Left lobe of liver (tissue), 2 donors: Measurements from ENCODE around the gene SAP130. TPM values are rescaled to one million over a fixed set of nuclear protein-coding genes. Genes with fewer than 3 reads are reported as not detected.
"Not testable (repeated sequence)": the region's sequence is repeated elsewhere in the genome, so short reads cannot be mapped to it uniquely, and the experiment has no call there.

Source experiments
- ATAC-seq: fragments of 200-7000 bp; cut with Tn5 transposase; one replicate; pipeline ENCODE4 v1.9.1; 2020; ENCODE audit warnings: mild to moderate bottlenecking, moderate library complexity
- DNase-seq: peaks from one replicate; pipeline ENCODE4 v3.0.0-alpha.2; 2020; ENCODE audit warnings: low spot score
- total RNA-seq: library from RNA; stranded (reverse); gene quantifications from one replicate; pipeline ENCODE4 v1.2.1, GENCODE V29; 2021
- donor health status: DM: no; HTN: no; CAD: no; lungs with moderate emphysema.
- donor health status: DM: no; HTN: yes; CAD: no.

SAP130 gene
- total RNA-seq, 1 donor from 2014 or later: 12.3 TPM

DNA sequence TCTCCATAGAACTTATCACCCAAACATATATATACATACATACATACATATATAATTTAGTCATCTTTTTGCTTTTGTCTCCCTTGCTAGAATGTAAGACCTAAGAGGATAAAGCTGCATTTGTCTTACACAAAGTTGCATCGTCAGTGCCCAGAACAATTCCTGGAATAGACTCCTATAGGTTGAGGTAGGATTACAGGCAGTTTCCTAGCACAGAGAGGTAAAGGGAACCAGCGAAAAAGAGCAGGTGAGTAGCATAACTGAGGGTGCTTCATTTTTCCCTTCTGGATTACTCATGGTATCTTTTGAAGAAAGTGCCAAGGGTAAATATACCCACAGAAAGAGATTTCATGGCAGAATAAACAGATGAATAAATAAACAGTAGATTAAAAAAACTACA, 74.0 kb downstream of the SAP130 start:
- no peak for DNase-seq
- peak; percentile 7 for ATAC-seq

DNA sequence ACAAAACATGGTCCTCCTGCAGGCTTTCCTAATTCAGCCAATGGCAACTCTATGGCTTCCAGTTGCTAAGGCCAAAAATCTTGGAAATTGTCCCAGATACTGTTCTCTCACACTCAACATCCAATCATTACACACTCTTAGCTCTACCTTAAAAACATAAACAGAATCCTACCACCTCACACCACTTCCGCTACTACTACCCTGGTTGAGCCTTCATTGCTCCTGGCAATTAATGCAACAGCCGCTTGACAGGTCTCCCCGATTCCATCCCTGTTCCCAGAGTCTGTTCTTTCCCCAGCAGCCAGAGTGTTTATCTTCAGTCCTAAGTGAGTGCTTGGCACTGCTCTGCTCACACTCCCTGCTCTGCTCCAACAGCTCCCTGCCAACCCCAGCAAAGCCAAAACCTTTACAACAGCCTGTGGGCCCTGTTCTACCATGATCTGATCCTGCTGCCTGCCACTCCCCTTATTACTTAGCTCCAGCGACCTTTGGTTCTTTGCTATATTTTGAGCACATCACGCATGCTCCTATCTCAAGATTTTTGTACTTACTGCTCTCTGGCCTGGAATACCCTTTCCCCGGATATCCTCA, 74.6 kb downstream of the SAP130 start:
- peak; percentile 96 for ATAC-seq
- peak; percentile 76 for DNase-seq

DNA sequence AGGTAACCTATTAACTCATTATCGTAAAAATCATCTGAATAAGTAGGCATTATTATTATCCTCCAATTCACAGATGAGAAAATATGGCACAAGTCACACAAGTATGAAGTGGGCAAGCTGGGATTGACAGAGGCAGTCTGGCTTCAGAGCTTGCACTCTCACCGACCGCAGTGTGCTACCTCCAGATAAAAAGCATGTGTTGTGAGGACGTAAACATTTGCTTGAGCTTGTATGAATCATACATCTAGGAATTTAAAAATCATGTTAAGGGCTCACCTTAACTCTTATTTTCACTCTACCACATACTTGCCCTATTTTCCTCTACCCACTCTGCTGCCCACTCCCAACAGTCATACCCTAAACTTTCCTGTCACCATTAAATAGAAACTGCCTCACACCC, 76.8 kb downstream of the SAP130 start:
- DNase-seq (no peak), ATAC-seq (no peak)

- DNase-seq (no peak), ATAC-seq (no peak)
These were observed 77.6 kb downstream of the SAP130 start for GRCh38 chr2:127950264-127950663.

DNA sequence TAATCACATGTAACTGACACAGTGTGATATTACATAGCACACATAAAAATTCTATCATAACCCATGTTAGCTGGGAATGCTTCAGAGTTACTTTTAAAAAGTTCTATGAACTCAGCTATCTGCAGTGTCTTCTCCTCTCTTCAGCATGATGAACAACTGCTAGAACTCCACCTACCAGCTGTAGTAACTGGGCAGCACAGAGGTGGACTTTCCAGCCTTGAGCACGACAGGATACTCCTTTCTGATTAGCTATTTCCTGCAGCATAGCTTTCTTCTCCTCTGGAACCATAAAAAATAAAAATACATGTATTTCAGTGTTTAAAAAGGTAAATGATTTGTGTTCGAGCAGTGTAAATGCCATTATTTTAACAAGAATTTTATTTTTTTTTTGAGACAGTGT, 82.6 kb downstream of the SAP130 start:
- DNase-seq: no peak
- ATAC-seq: no peak

DNA sequence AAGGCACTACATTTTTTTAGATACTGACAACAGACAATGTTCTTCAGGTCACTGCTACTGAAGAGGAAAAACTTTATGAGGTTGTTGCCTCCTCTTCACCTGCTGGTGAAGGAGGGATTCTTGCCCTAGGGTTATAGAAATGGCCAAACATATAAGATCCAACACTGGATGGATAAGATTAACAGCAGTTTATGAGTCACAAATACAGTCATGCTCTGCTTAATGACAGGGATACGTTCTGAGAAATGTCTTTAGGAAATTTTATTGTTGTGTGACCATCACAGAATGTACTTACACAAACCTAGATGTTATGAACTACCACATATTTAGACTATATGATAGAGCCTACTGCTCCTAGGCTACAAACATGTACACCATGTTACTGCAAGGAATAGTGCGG, 84.7 kb downstream of the SAP130 start:
- no peak for DNase-seq
- no peak for ATAC-seq

DNA sequence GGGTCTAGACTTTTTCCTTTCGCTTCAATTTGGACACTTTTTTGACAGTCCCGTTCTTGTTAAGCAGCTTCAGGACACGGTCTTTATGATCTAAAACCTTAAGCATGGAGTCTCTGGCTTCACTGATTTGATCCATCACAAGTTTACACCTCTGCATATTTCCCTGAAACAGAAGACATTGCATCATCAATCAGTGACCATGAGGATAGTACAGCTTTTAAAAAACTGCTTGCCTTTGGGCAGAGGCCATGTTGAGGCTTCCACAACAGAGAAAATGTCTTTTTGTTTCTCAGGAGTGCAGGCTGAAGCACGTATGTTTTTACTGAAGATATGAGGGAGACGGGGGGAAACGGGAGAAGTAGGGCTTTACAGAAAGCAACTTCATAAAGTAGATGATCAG, 85.9 kb downstream of the SAP130 start:
- no peak for DNase-seq
- ATAC-seq: no peak

DNA sequence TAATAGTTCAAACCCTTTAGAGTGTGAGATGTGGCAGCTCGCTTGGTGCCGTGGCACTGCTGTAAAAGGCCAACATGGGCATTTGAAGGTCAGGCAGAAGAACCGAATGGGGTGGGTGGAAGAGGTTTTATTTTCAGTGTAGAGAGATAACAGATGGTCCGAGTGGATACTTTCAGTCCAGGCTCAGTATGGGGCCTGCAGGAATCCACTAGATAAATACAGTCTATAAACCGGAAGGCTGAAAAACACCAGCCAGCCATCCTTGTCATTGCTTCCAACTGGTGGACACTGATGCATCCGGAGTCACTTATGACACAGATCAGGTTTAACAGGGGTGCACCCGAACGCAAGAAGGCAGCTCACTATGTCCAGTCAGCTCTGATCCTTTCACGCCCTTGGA, 86.4 kb downstream of the SAP130 start:
- DNase-seq (no peak), ATAC-seq (no peak)

GRCh38 chr2:127940641-127941040, 87.2 kb downstream of the SAP130 start:
- DNase-seq (no peak), ATAC-seq (no peak)

DNA sequence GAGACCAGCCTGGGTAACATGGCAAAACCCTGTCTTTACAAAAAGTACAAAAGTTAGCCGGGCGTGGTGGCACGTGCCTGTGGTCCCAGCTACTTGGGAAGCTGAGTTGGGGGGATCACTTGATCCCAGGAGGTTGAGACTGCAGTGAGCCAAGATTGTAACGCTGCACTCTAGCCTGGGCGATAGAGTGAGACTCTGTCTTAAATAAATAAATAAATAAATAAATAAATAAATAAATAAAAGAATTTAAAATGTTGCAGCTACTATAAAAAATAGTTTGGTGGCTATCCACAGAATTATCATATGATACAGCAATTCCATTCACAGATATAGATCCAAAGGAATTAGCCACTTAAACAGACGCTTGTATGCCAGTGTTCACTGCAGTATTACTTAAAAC, 92.5 kb downstream of the SAP130 start:
- DNase-seq (no peak), ATAC-seq (no peak)

GRCh38 chr2:127932199-127932876, 95.5 kb downstream of the SAP130 start:
- no peak for DNase-seq

GRCh38 chr2:127929449-127929848, 98.4 kb downstream of the SAP130 start:
- ATAC-seq (no peak), DNase-seq (no peak)

More at GRCh38 chr2:127932199-127932876, 95.5 kb downstream of the SAP130 start:
- ATAC-seq: no peak

DNA sequence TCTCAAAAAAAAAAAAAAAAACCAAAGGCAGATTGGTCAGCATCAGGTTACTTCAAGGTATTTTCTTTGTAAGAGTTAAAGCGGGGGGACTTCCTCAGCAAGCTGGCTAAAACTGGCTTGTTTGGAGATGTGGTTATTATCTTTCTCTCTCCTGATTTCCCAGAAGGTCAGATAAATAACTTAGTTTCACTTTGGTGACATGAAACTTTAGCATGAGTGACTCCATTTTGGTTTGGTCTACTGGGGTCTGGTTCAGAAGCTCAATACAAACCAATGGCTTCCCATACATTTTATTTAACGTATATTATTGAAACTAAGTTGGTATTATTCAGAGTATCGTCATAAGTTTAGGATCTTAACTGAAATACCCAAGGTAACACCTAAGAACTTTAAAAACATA, 100.5 kb downstream of the SAP130 start:
- ATAC-seq (no peak), DNase-seq (no peak)

- no peak for ATAC-seq
- no peak for DNase-seq
These were observed 109.9 kb downstream of the SAP130 start for GRCh38 chr2:127917916-127918315.

- DNase-seq (no peak), ATAC-seq (no peak)
These were observed 113.9 kb downstream of the SAP130 start for GRCh38 chr2:127913808-127914457.

DNA sequence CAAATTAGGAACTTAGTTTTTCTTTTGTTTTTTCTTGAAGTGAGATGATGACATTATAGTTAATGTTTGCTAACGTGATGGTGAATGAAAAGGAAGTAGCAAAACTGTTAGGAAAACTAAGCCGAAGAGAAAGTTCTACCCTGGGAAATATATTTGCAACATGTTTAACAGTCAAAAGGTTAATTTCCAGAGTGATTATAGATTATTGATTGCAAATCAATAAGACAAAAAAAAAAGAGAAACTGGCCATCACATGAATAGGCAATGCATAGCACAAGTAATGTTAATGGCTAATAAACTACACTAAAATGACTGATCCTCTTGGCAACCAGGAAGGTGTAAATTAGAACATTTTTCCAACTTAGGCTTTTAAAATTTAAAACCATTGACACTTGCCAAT, 116.1 kb downstream of the SAP130 start:
- no peak for DNase-seq

DNA sequence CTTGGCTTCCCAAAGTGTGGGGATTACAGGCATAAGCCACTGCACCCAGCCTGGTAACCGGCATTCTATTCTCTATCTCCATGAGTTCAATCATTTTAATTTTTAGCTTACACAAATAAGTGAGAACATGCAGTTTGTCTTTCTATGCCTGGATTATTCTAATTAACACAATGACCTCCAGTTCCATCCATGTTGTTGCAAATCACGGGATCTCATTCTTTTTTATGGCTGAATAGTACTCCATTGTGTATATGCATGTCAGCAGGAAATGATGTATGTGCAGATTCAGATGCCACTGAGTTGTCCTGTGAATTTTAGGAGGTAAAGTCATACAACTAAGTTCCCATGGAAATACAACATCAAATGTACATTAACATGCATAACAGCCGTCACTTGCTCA, 117.4 kb downstream of the SAP130 start:
- no peak for DNase-seq
- ATAC-seq: no peak

More for the DNA sequence above, 116.1 kb downstream of the SAP130 start:
- ATAC-seq: no peak

DNA sequence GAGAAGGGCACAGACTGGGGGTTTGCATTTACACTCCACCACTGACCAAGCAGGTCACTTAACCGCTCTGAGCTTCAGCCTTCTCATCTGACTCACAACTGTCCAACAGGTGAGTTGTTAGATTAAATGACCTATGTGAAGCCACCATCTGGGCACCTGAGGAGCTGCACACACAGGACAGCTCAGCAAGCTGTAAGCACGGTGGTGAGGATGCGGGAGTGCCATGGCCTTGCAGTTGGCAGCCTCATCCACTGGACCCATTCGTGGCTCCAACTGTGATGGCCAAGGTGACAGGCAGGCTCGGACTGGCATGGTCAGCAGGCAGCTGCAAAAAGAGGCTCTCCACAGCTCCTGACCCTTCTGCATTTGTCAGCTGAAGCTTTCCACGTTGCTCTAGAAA, 118.8 kb downstream of the SAP130 start:
- DNase-seq: no peak
- ATAC-seq: peak; percentile 79

DNA sequence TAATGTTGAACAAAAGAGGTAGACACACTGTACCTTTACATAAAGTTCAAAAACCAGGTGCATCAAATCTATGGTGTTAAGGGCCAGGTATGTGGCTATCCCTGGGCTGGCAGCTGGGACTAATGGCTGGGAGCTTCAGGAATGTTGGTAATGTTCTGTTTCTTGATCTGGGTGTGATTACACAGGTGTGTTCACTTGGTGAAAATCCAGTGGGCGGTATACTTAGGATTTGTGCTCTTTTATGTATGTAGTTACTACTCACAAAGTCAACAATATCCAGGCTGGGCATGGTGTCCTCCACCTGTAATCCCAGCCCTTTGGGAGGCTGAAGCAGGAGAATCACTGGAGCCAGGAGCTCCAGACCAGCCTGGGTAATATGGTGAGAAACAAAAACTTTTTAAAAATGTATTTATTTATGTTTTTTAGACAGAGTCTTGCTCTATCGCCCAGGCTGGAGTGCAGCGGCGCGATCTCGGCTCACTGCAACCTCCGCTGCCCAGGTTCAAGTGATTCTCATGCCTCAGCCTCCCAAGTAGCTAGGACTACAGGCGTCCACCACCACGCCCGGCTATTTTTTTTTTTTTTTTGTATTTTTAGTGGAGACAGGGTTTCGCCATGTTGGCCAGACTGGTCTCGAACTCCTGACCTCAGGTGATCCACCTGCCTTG, 120.0 kb downstream of the SAP130 start:
- DNase-seq, ATAC-seq: not testable (repeated sequence)

GRCh38 chr2:127906206-127906926, 121.5 kb downstream of the SAP130 start:
- ATAC-seq (peak; percentile 74), DNase-seq (peak; percentile 55)
